ENCODE results near the gene USP17L15.
"Not testable (repeated sequence)": the region's sequence is repeated elsewhere in the genome, so short reads cannot be mapped to it uniquely, and the experiment has no call there.

Gene USP17L15, protein sequence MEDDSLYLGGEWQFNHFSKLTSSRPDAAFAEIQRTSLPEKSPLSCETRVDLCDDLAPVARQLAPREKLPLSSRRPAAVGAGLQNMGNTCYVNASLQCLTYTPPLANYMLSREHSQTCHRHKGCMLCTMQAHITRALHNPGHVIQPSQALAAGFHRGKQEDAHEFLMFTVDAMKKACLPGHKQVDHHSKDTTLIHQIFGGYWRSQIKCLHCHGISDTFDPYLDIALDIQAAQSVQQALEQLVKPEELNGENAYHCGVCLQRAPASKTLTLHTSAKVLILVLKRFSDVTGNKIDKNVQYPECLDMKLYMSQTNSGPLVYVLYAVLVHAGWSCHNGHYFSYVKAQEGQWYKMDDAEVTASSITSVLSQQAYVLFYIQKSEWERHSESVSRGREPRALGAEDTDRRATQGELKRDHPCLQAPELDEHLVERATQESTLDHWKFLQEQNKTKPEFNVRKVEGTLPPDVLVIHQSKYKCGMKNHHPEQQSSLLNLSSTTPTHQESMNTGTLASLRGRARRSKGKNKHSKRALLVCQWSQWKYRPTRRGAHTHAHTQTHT

DNA sequence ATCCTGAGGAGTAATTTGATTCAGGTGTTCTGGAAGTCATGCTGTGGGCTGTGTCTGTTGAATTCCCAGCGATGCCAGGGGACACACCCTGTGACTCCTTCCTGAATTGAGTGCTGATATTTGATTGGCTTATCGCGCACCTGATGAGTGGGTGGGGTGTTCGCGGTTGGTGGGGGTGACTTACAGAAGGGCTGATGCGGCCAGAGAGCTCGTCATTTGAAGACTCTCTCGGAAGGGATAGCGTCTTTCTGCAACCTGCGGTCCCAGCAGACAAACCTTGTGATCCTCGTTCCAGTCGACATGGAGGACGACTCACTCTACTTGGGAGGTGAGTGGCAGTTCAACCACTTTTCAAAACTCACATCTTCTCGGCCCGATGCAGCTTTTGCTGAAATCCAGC is at the start of gene USP17L15:
USP17L15 (plus strand) TSS at position 301 of the 400 bp plus-strand sequence; CDS start at position 301, 0 bp downstream.
- not testable (repeated sequence) for DNase-seq (ENCODE audit: low read depth); H3K4me3 ChIP-seq (ENCODE audit: low read depth, low read length)

DNA sequence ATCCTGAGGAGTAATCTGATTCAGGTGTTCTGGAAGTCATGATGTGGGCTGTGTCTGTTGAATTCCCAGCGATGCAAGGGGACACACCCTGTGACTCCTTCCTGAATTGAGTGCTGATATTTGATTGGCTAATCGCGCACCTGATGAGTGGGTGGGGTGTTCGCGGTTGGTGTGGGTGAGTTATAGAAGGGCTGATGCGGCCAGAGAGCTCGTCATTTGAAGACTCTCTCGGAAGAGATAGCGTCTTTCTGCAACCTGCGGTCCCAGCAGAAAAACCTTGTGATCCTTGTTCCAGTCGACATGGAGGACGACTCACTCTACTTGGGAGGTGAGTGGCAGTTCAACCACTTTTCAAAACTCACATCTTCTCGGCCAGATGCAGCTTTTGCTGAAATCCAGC is 23.8 kb upstream of the USP17L15 start, which contains the start of gene USP17L10:
USP17L10 (plus strand) TSS at position 301 of the 400 bp plus-strand sequence; CDS start at position 301, 0 bp downstream.
- not testable (repeated sequence) for DNase-seq (ENCODE audit: low read depth); H3K4me3 ChIP-seq (ENCODE audit: low read depth, low read length)

DNA sequence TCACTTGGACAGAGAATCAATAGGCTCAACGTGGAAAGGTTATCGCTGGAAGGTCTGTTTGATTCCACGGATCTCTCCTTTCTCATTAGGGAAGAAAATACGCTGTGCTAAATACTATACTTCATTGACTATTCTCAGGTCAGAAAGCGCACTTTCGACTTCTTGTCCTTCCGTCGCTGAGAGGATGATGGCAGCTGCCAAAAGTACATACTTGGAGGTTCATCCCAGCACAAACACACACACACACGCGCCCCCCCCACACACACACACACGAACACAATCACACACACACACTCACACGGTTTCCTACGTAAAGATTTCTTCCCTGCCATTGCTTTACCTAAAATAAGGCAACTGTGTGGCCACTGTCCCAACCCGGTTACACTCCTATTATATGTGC is 19.5 kb upstream of the USP17L15 start:
- not testable (repeated sequence) for H3K4me3 ChIP-seq (ENCODE audit: low read depth, low read length); DNase-seq (ENCODE audit: low read depth)

DNA sequence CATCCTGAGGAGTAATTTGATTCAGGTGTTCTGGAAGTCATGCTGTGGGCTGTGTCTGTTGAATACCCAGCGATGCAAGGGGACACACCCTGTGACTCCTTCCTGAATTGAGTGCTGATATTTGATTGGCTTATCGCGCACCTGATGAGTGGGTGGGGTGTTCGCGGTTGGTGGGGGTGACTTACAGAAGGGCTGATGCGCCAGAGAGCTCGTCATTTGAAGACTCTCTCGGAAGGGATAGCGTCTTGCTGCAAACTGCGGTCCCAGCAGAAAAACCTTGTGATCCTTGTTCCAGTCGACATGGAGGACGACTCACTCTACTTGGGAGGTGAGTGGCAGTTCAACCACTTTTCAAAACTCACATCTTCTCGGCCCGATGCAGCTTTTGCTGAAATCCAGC is 19.1 kb upstream of the USP17L15 start, which contains the start of gene USP17L11:
USP17L11 (plus strand) TSS at position 301 of the 400 bp plus-strand sequence; CDS start at position 301, 0 bp downstream.
- not testable (repeated sequence) for H3K4me3 ChIP-seq (ENCODE audit: low read depth, low read length); DNase-seq (ENCODE audit: low read depth)

DNA sequence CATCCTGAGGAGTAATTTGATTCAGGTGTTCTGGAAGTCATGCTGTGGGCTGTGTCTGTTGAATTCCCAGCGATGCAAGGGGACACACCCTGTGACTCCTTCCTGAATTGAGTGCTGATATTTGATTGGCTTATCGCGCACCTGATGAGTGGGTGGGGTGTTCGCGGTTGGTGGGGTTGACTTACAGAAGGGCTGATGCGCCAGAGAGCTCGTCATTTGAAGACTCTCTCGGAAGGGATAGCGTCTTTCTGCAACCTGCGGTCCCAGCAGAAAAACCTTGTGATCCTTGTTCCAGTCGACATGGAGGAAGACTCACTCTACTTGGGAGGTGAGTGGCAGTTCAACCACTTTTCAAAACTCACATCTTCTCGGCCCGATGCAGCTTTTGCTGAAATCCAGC is 14.3 kb upstream of the USP17L15 start, which contains the start of gene USP17L12:
USP17L12 (plus strand) TSS at position 301 of the 400 bp plus-strand sequence; CDS start at position 301, 0 bp downstream.
- not testable (repeated sequence) for H3K4me3 ChIP-seq (ENCODE audit: low read depth, low read length); DNase-seq (ENCODE audit: low read depth)

DNA sequence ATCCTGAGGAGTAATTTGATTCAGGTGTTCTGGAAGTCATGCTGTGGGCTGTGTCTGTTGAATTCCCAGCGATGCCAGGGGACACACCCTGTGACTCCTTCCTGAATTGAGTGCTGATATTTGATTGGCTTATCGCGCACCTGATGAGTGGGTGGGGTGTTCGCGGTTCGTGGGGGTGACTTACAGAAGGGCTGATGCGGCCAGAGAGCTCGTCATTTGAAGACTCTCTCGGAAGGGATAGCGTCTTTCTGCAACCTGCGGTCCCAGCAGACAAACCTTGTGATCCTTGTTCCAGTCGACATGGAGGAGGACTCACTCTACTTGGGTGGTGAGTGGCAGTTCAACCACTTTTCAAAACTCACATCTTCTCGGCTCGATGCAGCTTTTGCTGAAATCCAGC is 9.6 kb upstream of the USP17L15 start, which contains the start of gene USP17L13:
USP17L13 (plus strand) TSS at position 301 of the 400 bp plus-strand sequence; CDS start at position 301, 0 bp downstream.
- not testable (repeated sequence) for DNase-seq (ENCODE audit: low read depth); H3K4me3 ChIP-seq (ENCODE audit: low read depth, low read length)

DNA sequence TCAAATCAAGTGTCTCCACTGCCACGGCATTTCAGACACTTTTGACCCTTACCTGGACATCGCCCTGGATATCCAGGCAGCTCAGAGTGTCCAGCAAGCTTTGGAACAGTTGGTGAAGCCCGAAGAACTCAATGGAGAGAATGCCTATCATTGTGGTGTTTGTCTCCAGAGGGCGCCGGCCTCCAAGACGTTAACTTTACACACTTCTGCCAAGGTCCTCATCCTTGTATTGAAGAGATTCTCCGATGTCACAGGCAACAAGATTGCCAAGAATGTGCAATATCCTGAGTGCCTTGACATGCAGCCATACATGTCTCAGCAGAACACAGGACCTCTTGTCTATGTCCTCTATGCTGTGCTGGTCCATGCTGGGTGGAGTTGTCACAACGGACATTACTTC is 3.9 kb upstream of the USP17L15 start:
- DNase-seq (ENCODE audit: low read depth); H3K4me3 ChIP-seq (ENCODE audit: low read depth, low read length): not testable (repeated sequence)

DNA sequence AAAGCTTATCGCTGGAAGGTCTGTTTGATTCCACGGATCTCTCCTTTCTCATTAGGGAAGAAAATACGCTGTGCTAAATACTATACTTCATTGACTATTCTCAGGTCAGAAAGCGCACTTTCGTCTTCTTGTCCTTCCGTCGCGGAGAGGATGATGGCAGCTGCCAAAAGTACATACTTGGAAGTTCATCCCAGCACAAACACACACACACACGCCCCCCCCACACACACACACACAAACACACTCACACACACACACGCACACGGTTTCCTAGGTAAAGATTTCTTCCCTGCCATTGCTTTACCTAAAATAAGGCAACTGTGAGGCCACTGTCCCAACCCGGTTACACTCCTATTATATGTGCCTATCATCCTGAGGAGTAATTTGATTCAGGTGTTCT is 4.3 kb downstream of the USP17L15 start:
- H3K4me3 ChIP-seq (ENCODE audit: low read depth, low read length); DNase-seq (ENCODE audit: low read depth): not testable (repeated sequence)

DNA sequence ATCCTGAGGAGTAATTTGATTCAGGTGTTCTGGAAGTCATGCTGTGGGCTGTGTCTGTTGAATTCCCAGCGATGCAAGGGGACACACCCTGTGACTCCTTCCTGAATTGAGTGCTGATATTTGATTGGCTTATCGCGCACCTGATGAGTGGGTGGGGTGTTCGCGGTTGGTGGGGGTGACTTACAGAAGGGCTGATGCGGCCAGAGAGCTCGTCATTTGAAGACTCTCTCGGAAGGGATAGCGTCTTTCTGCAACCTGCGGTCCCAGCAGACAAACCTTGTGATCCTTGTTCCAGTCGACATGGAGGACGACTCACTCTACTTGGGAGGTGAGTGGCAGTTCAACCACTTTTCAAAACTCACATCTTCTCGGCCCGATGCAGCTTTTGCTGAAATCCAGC is 9.4 kb downstream of the USP17L15 start, which contains the start of gene USP17L17:
USP17L17 (plus strand) TSS at position 301 of the 400 bp plus-strand sequence; CDS start at position 301, 0 bp downstream.
- DNase-seq (ENCODE audit: low read depth); H3K4me3 ChIP-seq (ENCODE audit: low read depth, low read length): not testable (repeated sequence)

DNA sequence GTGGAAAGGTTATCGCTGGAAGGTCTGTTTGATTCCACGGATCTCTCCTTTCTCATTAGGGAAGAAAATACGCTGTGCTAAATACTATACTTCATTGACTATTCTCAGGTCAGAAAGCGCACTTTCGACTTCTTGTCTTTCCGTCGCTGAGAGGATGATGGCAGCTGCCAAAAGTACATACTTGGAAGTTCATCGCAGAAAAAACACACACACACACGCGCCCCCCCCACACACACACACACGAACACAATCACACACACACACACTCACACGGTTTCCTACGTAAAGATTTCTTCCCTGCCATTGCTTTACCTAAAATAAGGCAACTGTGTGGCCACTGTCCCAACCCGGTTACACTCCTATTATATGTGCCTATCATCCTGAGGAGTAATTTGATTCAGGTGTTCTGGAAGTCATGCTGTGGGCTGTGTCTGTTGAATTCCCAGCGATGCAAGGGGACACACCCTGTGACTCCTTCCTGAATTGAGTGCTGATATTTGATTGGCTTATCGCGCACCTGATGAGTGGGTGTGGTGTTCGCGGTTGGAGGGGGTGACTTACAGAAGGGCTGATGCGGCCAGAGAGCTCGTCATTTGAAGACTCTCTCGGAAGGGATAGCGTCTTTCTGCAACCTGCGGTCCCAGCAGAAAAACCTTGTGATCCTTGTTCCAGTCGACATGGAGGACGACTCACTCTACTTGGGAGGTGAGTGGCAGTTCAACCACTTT is 13.9 kb downstream of the USP17L15 start, which contains the start of gene USP17L18:
USP17L18 (plus strand) TSS at position 678 of the 728 bp plus-strand sequence; CDS start at position 678, 0 bp downstream.
- not testable (repeated sequence) for H3K4me3 ChIP-seq (ENCODE audit: low read depth, low read length); DNase-seq (ENCODE audit: low read depth)

DNA sequence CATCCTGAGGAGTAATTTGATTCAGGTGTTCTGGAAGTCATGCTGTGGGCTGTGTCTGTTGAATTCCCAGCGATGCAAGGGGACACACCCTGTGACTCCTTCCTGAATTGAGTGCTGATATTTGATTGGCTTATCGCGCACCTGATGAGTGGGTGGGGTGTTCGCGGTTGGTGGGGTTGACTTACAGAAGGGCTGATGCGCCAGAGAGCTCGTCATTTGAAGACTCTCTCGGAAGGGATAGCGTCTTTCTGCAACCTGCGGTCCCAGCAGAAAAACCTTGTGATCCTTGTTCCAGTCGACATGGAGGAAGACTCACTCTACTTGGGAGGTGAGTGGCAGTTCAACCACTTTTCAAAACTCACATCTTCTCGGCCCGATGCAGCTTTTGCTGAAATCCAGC is 18.9 kb downstream of the USP17L15 start, which contains the start of gene USP17L19:
USP17L19 (plus strand) TSS at position 301 of the 400 bp plus-strand sequence; CDS start at position 301, 0 bp downstream.
- not testable (repeated sequence) for DNase-seq (ENCODE audit: low read depth); H3K4me3 ChIP-seq (ENCODE audit: low read depth, low read length)

DNA sequence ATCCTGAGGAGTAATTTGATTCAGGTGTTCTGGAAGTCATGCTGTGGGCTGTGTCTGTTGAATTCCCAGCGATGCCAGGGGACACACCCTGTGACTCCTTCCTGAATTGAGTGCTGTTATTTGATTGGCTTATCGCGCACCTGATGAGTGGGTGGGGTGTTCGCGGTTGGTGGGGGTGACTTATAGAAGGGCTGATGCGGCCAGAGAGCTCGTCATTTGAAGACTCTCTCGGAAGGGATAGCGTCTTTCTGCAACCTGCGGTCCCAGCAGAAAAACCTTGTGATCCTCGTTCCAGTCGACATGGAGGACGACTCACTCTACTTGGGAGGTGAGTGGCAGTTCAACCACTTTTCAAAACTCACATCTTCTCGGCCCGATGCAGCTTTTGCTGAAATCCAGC is 23.6 kb downstream of the USP17L15 start, which contains the start of gene USP17L20:
USP17L20 (plus strand) TSS at position 301 of the 400 bp plus-strand sequence; CDS start at position 301, 0 bp downstream.
- not testable (repeated sequence) for DNase-seq (ENCODE audit: low read depth); H3K4me3 ChIP-seq (ENCODE audit: low read depth, low read length)

DNA sequence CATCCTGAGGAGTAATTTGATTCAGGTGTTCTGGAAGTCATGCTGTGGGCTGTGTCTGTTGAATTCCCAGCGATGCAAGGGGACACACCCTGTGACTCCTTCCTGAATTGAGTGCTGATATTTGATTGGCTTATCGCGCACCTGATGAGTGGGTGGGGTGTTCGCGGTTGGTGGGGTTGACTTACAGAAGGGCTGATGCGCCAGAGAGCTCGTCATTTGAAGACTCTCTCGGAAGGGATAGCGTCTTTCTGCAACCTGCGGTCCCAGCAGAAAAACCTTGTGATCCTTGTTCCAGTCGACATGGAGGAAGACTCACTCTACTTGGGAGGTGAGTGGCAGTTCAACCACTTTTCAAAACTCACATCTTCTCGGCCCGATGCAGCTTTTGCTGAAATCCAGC is 28.4 kb downstream of the USP17L15 start, which contains the start of gene USP17L21:
USP17L21 (plus strand) TSS at position 301 of the 400 bp plus-strand sequence; CDS start at position 301, 0 bp downstream.
- not testable (repeated sequence) for DNase-seq (ENCODE audit: low read depth); H3K4me3 ChIP-seq (ENCODE audit: low read depth, low read length)

DNA sequence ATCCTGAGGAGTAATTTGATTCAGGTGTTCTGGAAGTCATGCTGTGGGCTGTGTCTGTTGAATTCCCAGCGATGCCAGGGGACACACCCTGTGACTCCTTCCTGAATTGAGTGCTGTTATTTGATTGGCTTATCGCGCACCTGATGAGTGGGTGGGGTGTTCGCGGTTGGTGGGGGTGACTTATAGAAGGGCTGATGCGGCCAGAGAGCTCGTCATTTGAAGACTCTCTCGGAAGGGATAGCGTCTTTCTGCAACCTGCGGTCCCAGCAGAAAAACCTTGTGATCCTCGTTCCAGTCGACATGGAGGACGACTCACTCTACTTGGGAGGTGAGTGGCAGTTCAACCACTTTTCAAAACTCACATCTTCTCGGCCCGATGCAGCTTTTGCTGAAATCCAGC is 33.1 kb downstream of the USP17L15 start, which contains the start of gene USP17L22:
USP17L22 (plus strand) TSS at position 301 of the 400 bp plus-strand sequence; CDS start at position 301, 0 bp downstream.
- not testable (repeated sequence) for DNase-seq (ENCODE audit: low read depth); H3K4me3 ChIP-seq (ENCODE audit: low read depth, low read length)

DNA sequence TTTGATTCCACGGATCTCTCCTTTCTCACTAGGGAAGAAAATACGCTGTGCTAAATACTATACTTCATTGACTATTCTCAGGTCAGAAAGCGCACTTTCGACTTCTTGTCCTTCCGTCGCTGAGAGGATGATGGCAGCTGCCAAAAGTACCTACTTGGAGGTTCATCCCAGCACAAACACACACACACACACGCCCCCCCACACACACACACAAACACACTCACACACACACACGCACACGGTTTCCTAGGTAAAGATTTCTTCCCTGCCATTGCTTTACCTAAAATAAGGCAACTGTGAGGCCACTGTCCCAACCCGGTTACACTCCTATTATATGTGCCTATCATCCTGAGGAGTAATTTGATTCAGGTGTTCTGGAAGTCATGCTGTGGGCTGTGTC is 37.5 kb downstream of the USP17L15 start:
- not testable (repeated sequence) for H3K4me3 ChIP-seq (ENCODE audit: low read depth, low read length); DNase-seq (ENCODE audit: low read depth)
